ENCODE results near the gene EOLA1. TPM values are rescaled to one million over a fixed set of nuclear protein-coding genes. Genes with fewer than 3 reads are reported as not detected.

Gene EOLA1
- total and polyA plus RNA-seq, 2 of the 4 experiments (the other 2 are of a cell fraction), result 15.5 to 16.8 TPM

- Histone ChIP-seq H3K27me3 (ENCODE audit: control insufficient read depth, insufficient read depth, low read length) (peaks cover 8% of the 10 kb centered on the region), H2BK15ac (ENCODE audit: low read depth, low read length) (no peak overlapping the region), H3K79me1 (ENCODE audit: low read depth in 1 of 2, low read length in 2 of 2) (peaks cover 7 to 14% of the 10 kb centered on the region in 2 experiments; a peak in 3 of 4 replicates), H3K4me1 (ENCODE audit: control insufficient read depth, insufficient read depth, low read length) (peaks cover 3% of the 10 kb centered on the region), H3K56ac (ENCODE audit: extremely low read depth, insufficient read depth, low read length) (0 out of 2 replicates have a peak overlapping the region, but pooled peaks have one; percentile 16), H3K36me3 (ENCODE audit: control insufficient read depth, insufficient read depth, low read length) (peaks cover 12% of the 10 kb centered on the region; the same call in 1 of the 2 replicates), H2AK9ac (replicated peaks; ENCODE audit: low read depth, low read length, poor library complexity) (peak overlapping the region; percentile 91), H2BK20ac (ENCODE audit: low read depth, low read length) (0 out of 2 replicates have a peak overlapping the region, but pooled peaks have one; percentile 57), H4K91ac (ENCODE audit: insufficient read depth, low read depth, low read length) (peak overlapping the region; percentile 61), H4K20me1 (ENCODE audit: insufficient read depth, low read length) (no peaks in the 10 kb centered on the region), H2AK5ac (ENCODE audit: low read depth, low read length) (peak overlapping the region; percentile 38), H3K9me1 (ENCODE audit: insufficient read depth, low read length) (peaks cover 3% of the 10 kb centered on the region; the same call in 1 of the 2 replicates), H3K4me2 (ENCODE audit: low read depth, low read length) (peak overlapping the region; percentile 80), H4K5ac (ENCODE audit: low read depth, low read length) (peak overlapping the region; percentile 31; the same call in 1 of the 2 replicates), H2BK120ac (ENCODE audit: low read depth, low read length) (no peak overlapping the region), H2BK5ac (ENCODE audit: low read depth, low read length, poor library complexity, severe bottlenecking) (peak overlapping the region; percentile 76), H3K23ac (ENCODE audit: low read depth, low read length) (0 out of 2 replicates have a peak overlapping the region, but pooled peaks have one; percentile 52), H3K9me3 (ENCODE audit: control insufficient read depth, insufficient read depth, low read length) (no peaks in the 10 kb centered on the region), H3K18ac (ENCODE audit: low read depth, low read length) (no peak overlapping the region), H4K8ac (ENCODE audit: low read depth in 2 of 2, low read length in 2 of 2) (peak overlapping the region; percentile 75 to 81; a peak in 2 of 4 replicates), H3K4me3 (ENCODE audit: insufficient read depth, low read depth, low read length) (peak overlapping the region; percentile 80), H3K14ac (replicated peaks; ENCODE audit: low read depth, low read length) (peak overlapping the region; percentile 54), H2AFZ (replicated peaks; ENCODE audit: low read length, poor library complexity) (peak overlapping the region; percentile 90), H3K27ac (ENCODE audit: insufficient read depth, low read length) (0 out of 2 replicates have a peak overlapping the region, but pooled peaks have one; percentile 33), H3K9ac (ENCODE audit: low read depth, low read length) (peak overlapping the region; percentile 90), H3K4ac (ENCODE audit: low read depth, low read length) (peak overlapping the region; percentile 85)
- in situ Hi-C loops (cut with MboI; ENCODE audit: low sequenced_read_pairs) (loop anchor here (25.0 kb wide), 1 partner anchor 1233 kb away; no protein-coding TSS in a partner anchor), intact Hi-C loops (cut with micrococcal nuclease) (no loop called here), dilution Hi-C loops (cut with HindIII; ENCODE audit: low sequenced_read_pairs, unreplicated experiment) (no loop called here)
- ChIA-PET POLR2A (ENCODE audit: unreplicated experiment) (no interaction called here), CTCF (interaction anchor here (0.5 kb wide), 1 partner anchor 103 kb away, joined by 4 read pairs; no protein-coding TSS in a partner anchor)
- ATAC-seq (ENCODE audit: low read depth) (no peak), DNase-seq (no peak)
- TSS peak; percentile 65 for BruUV-seq (replicated peaks)
- peak; percentile 31 for TF ChIP-seq CTCF (conservative IDR thresholded peaks at IDR 0.05; ENCODE audit: low read depth, low read length)
- no peak for TF ChIP-seq SMC3 (IDR thresholded peaks at IDR 0.05; ENCODE audit: low read depth, low read length)
- WGBS, 2 experiments (ENCODE audit: extremely low coverage in 2 of 2, insufficient read length in 1 of 2), result 60 to 100% methylated on average over 4 to 5 of the region's 10 CpGs
These were observed 36.4 kb upstream of the EOLA1 start for GRCh38 chrX:149504226-149504914.
